Sigmoid colon (tissue), 4 donors: Measurements from ENCODE around the gene PKN1.

ENCODE experiments used
- EP300 ChIP-seq, 4 donors: sonication (generic); formaldehyde crosslinking; IDR thresholded peaks; one replicate each; pipeline ENCODE4 v1.6.1; 2017; ENCODE audit warnings: antibody characterized with exemption in 4 of 4
- POLR2A ChIP-seq, 2 donors: fragments of 450-650 bp; IDR thresholded peaks; one replicate each; pipeline ENCODE4 v1.6.1; 2016; ENCODE audit warnings: antibody characterized with exemption in 2 of 2, mild to moderate bottlenecking in 2 of 2, moderate library complexity in 2 of 2
- POLR2AphosphoS5 ChIP-seq, 4 donors: sonication (generic); formaldehyde crosslinking; IDR thresholded peaks; one replicate each; pipeline ENCODE4 v1.6.1; 2017; ENCODE audit warnings: antibody characterized with exemption in 4 of 4
- TF ChIP-seq, protein P1 (sequence below), 4 experiments: fragments of 450-650 bp in 3 of 4; fragments of 200-600 bp in 1 of 4; IDR thresholded peaks; one replicate each; pipeline ENCODE4 v1.5.1; 2016 to 2019; ENCODE audit warnings: antibody characterized with exemption in 4 of 4, mild to moderate bottlenecking in 3 of 4, moderate library complexity in 2 of 4

DNA sequence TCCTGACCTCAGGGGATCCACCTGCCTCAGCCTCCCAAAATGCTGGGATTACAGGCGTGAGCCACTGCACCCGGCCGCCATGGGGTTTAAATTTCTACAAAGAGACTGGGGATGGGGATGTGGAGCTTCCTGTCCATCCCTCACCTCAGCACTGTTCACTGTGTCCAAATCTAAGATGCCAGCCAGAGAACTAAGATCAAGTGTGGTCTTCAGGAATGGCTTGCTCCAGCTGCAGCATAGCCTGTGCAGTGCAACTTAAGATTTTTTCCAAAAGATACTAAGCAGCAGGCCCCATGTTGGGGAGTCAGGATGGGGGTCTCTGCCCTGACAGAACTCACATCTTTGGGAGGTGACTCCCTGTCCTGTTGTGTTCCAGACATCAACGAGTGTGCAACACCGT, 42.6 kb upstream of the PKN1 start:
- TF ChIP-seq, protein P1, sequence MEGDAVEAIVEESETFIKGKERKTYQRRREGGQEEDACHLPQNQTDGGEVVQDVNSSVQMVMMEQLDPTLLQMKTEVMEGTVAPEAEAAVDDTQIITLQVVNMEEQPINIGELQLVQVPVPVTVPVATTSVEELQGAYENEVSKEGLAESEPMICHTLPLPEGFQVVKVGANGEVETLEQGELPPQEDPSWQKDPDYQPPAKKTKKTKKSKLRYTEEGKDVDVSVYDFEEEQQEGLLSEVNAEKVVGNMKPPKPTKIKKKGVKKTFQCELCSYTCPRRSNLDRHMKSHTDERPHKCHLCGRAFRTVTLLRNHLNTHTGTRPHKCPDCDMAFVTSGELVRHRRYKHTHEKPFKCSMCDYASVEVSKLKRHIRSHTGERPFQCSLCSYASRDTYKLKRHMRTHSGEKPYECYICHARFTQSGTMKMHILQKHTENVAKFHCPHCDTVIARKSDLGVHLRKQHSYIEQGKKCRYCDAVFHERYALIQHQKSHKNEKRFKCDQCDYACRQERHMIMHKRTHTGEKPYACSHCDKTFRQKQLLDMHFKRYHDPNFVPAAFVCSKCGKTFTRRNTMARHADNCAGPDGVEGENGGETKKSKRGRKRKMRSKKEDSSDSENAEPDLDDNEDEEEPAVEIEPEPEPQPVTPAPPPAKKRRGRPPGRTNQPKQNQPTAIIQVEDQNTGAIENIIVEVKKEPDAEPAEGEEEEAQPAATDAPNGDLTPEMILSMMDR (IDR thresholded peaks at IDR 0.05), result no peak
- TF ChIP-seq POLR2A (IDR thresholded peaks at IDR 0.05) (no peak), EP300 (IDR thresholded peaks at IDR 0.05) (no peak), POLR2AphosphoS5 (IDR thresholded peaks at IDR 0.05) (no peak)
